H1 (cell line): ENCODE measurements around the gene MZF1. TPM values are rescaled to one million over a fixed set of nuclear protein-coding genes. Genes with fewer than 3 reads are reported as not detected.

Experiments
- CTCF ChIA-PET: fragments of 300-600 bp; sonication (Branson Sonifier 250); formaldehyde crosslinking; loops from one replicate; lab custom pipeline; 2021; ENCODE audit not compliant: partially characterized antibody; lab: Charles Lee
- POLR2A ChIA-PET: fragments of 300-600 bp; sonication (Branson Sonifier 250); formaldehyde crosslinking; loops from one replicate; lab custom pipeline; 2021; ENCODE audit warnings: inconsistent platforms; ENCODE audit not compliant: partially characterized antibody; lab: Charles Lee
- DNase-seq, 2 experiments: peaks; one replicate each; pipeline versions ENCODE4 v3.0.0 to v3.0.0-alpha.2; 2010 to 2022; ENCODE audit warnings: low spot score in 2 of 2, low read depth in 1 of 2, mixed read lengths in 1 of 2
- FAIRE-seq: peaks from 2 replicates; lab custom pipeline; 2011; peaks lifted over from hg19 to GRCh38; lab: Jason Lieb, UNC
- H2AFZ ChIP-seq: 2 replicates; pipeline ENCODE4 v1.8.1; 2012; ENCODE audit warnings: low read length, inconsistent platforms
- H2AK5ac ChIP-seq: 2 replicates; pipeline ENCODE4 v1.6.1; 2013; ENCODE audit warnings: low read depth, low read length
- H2BK120ac ChIP-seq: replicated peaks from 2 replicates; pipeline ENCODE3; 2013; ENCODE audit warnings: low read depth, low read length, inconsistent platforms
- H2BK12ac ChIP-seq: 2 replicates; pipeline ENCODE4 v1.6.1; 2013; ENCODE audit warnings: low read depth, low read length
- H2BK15ac ChIP-seq: 2 replicates; pipeline ENCODE4 v1.6.1; 2013; ENCODE audit warnings: low read length
- H2BK20ac ChIP-seq: 2 replicates; pipeline ENCODE4 v1.6.1; 2013; ENCODE audit warnings: low read length
- H2BK5ac ChIP-seq: 2 replicates; pipeline ENCODE4 v1.6.1; 2013; ENCODE audit warnings: low read depth, low read length
- H3K14ac ChIP-seq: 2 replicates; pipeline ENCODE4 v1.6.1; 2013; ENCODE audit warnings: inconsistent platforms; ENCODE audit not compliant: insufficient read length
- H3K18ac ChIP-seq: 2 replicates; pipeline ENCODE4 v1.6.1; 2013; ENCODE audit warnings: low read length; ENCODE audit errors: extremely low read depth
- H3K23ac ChIP-seq: 2 replicates; pipeline ENCODE4 v1.6.1; 2013; ENCODE audit warnings: inconsistent platforms; ENCODE audit not compliant: insufficient read length
- H3K23me2 ChIP-seq: 2 replicates; pipeline ENCODE4 v1.6.1; 2013; ENCODE audit warnings: low read depth, low read length
- H3K27ac ChIP-seq: 2 replicates; pipeline ENCODE4 v1.6.1; 2011; ENCODE audit warnings: low read depth, low read length, inconsistent platforms
- H3K27me3 ChIP-seq, 4 experiments: replicated peaks in 1 of 4; 1 replicate in 1 of 4; 2 replicates in 3 of 4; pipeline versions ENCODE4 v1.6.1 to v1.8.1; 2011 to 2013; ENCODE audit warnings: low read length in 3 of 4, mild to moderate bottlenecking in 3 of 4, inconsistent platforms in 2 of 4, mixed read lengths in 2 of 4, moderate library complexity in 1 of 4; ENCODE audit not compliant: control insufficient read depth in 3 of 4, insufficient read depth in 3 of 4; ENCODE audit errors: extremely low read depth in 1 of 4
- H3K36me3 ChIP-seq, 4 experiments: 2 replicates each; pipeline versions ENCODE4 v1.6.1 to v1.8.1; 2011 to 2013; ENCODE audit warnings: mild to moderate bottlenecking in 4 of 4, low read length in 3 of 4, moderate library complexity in 2 of 4, control low read depth in 1 of 4, inconsistent platforms in 1 of 4; ENCODE audit not compliant: insufficient read depth in 4 of 4, control insufficient read depth in 2 of 4
- H3K4ac ChIP-seq: replicated peaks from 2 replicates; pipeline ENCODE3; 2013; ENCODE audit warnings: low read length, low read depth, mixed read lengths, inconsistent platforms; ENCODE audit not compliant: insufficient read length
- H3K4me1 ChIP-seq, 4 experiments: replicated peaks in 1 of 4; 1 replicate in 1 of 4; 2 replicates in 3 of 4; pipeline versions ENCODE4 v1.6.1 to v1.8.1; 2011 to 2013; ENCODE audit warnings: low read length in 3 of 4, inconsistent platforms in 2 of 4, mixed read lengths in 1 of 4; ENCODE audit not compliant: insufficient read depth in 4 of 4, control insufficient read depth in 3 of 4
- H3K4me2 ChIP-seq, 2 experiments: 2 replicates each; pipeline versions ENCODE4 v1.6.1 to v1.8.1; 2011 to 2013; ENCODE audit warnings: low read depth in 2 of 2, low read length in 2 of 2, control low read depth in 1 of 2, inconsistent platforms in 1 of 2, mild to moderate bottlenecking in 1 of 2; ENCODE audit not compliant: insufficient read depth in 1 of 2
- H3K4me3 ChIP-seq, 4 experiments: fragments of 200-600, 300-600 bp in 1 of 4; sonication (generic), shearing (Covaris generic), sonication (Bioruptor Twin) in 1 of 4; 2 replicates each; pipeline versions ENCODE4 v1.5.1 to v1.8.1; 2011 to 2016; ENCODE audit warnings: low read length in 4 of 4, low read depth in 3 of 4, control low read depth in 2 of 4, inconsistent platforms in 2 of 4, mild to moderate bottlenecking in 2 of 4, mixed read lengths in 1 of 4, moderate library complexity in 1 of 4; ENCODE audit not compliant: insufficient read depth in 2 of 4; ENCODE audit errors: extremely low read depth in 1 of 4
- H3K56ac ChIP-seq: replicated peaks from 2 replicates; pipeline ENCODE3; 2013; ENCODE audit warnings: low read depth, mild to moderate bottlenecking, mixed read lengths, low read length, inconsistent platforms; ENCODE audit not compliant: insufficient read length
- H3K79me1 ChIP-seq: 2 replicates; pipeline ENCODE4 v1.6.1; 2013; ENCODE audit warnings: low read depth, low read length, control low read depth
- H3K79me2 ChIP-seq, 2 experiments: 2 replicates each; pipeline versions ENCODE4 v1.6.1 to v1.8.1; 2012 to 2013; ENCODE audit warnings: low read length in 2 of 2, mild to moderate bottlenecking in 2 of 2, inconsistent platforms in 1 of 2; ENCODE audit not compliant: insufficient read depth in 2 of 2, control insufficient read depth in 1 of 2
- H3K9ac ChIP-seq, 4 experiments: replicated peaks in 1 of 4; 1 replicate in 1 of 4; 2 replicates in 3 of 4; pipeline versions ENCODE4 v1.6.1 to v1.8.1; 2011 to 2013; ENCODE audit warnings: low read depth in 3 of 4, low read length in 3 of 4, control low read depth in 2 of 4, mild to moderate bottlenecking in 2 of 4, moderate library complexity in 2 of 4, inconsistent platforms in 1 of 4; ENCODE audit errors: extremely low read depth in 1 of 4
- H3K9me3 ChIP-seq, 2 experiments: 2 replicates each; pipeline versions ENCODE4 v1.6.1 to v1.8.1; 2012 to 2013; ENCODE audit warnings: mild to moderate bottlenecking in 2 of 2, moderate library complexity in 2 of 2, control low read depth in 1 of 2, inconsistent platforms in 1 of 2, low read depth in 1 of 2, low read length in 1 of 2, mixed read lengths in 1 of 2; ENCODE audit not compliant: insufficient read depth in 2 of 2
- H4K20me1 ChIP-seq, 2 experiments: replicated peaks in 1 of 2; 2 replicates each; pipeline versions ENCODE3 to v1.8.1; 2011 to 2013; ENCODE audit warnings: inconsistent platforms in 2 of 2, low read length in 2 of 2, mild to moderate bottlenecking in 1 of 2; ENCODE audit not compliant: insufficient read depth in 2 of 2, control insufficient read depth in 1 of 2
- H4K5ac ChIP-seq: 2 replicates; pipeline ENCODE4 v1.6.1; 2013; ENCODE audit warnings: low read length, low read depth, mixed read lengths, inconsistent platforms; ENCODE audit not compliant: insufficient read length
- H4K8ac ChIP-seq: 2 replicates; pipeline ENCODE4 v1.8.0; 2013; ENCODE audit warnings: mild to moderate bottlenecking, moderate library complexity, low read length, inconsistent platforms; ENCODE audit not compliant: insufficient read depth; ENCODE audit errors: extremely low read depth
- H4K91ac ChIP-seq: replicated peaks from 2 replicates; pipeline ENCODE3; 2013; ENCODE audit warnings: low read length, mixed read lengths, inconsistent platforms; ENCODE audit not compliant: insufficient read length
- ATF2 ChIP-seq: IDR thresholded peaks from 2 replicates; pipeline ENCODE4 v1.6.1; 2012; ENCODE audit warnings: low read length, inconsistent platforms
- EP300 ChIP-seq, 2 experiments: IDR thresholded peaks; 1 replicate in 1 of 2; 2 replicates in 1 of 2; pipeline ENCODE4 v1.6.1; 2011 to 2012; ENCODE audit warnings: low read depth in 2 of 2, low read length in 2 of 2, mild to moderate bottlenecking in 2 of 2, borderline replicate concordance in 1 of 2, inconsistent platforms in 1 of 2, moderate library complexity in 1 of 2
- KDM4A ChIP-seq: IDR thresholded peaks from one replicate; pipeline ENCODE4 v1.7.1; 2012; ENCODE audit warnings: low read depth, mild to moderate bottlenecking, moderate library complexity, low read length, inconsistent platforms; ENCODE audit not compliant: severe bottlenecking
- NANOG ChIP-seq: IDR thresholded peaks from 2 replicates; pipeline ENCODE4 v1.6.1; 2011; ENCODE audit warnings: low read length, low read depth, mild to moderate bottlenecking, inconsistent platforms; ENCODE audit not compliant: insufficient read depth, poor library complexity, severe bottlenecking
- RNF2 ChIP-seq: fragments of 200-900, 300-1000 bp; sonication (generic); IDR thresholded peaks from 2 replicates; pipeline ENCODE4 v1.7.1; 2016; ENCODE audit warnings: borderline replicate concordance, low read depth, mild to moderate bottlenecking, antibody characterized with exemption, low read length; ENCODE audit not compliant: poor library complexity, severe bottlenecking; ENCODE audit errors: missing control alignments
- TCF12 ChIP-seq: IDR thresholded peaks from 2 replicates; pipeline ENCODE4 v1.6.1; 2011; ENCODE audit warnings: low read depth, mild to moderate bottlenecking, low read length
- WGBS, 2 experiments: shearing (Covaris generic) in 1 of 2; methylation state at CpG; one replicate each; pipeline versions ENCODE4 v1.1.6 to v1.1.7; 2013 to 2015; ENCODE audit warnings: low lambda C conversion rate in 2 of 2, mixed read lengths in 2 of 2, inconsistent platforms in 1 of 2, low coverage in 1 of 2, missing lambda C conversion rate in 1 of 2; ENCODE audit not compliant: insufficient replicate concordance in 2 of 2, insufficient coverage in 1 of 2, insufficient read length in 1 of 2; ENCODE audit errors: extremely low coverage in 1 of 2, missing lambda C conversion rate in 1 of 2; 5-methylcytosine and 5-hydroxymethylcytosine counted together
- polyA plus RNA-seq, 7 experiments: library from polyadenylated mRNA; depleted of rRNA in 3 of 7; stranded (reverse) in 5 of 7; unstranded in 2 of 7; fragments of >200 nt in 5 of 7; fragments of 200-250 nt in 2 of 7; gene quantifications; 1 replicate in 5 of 7; 2 replicates in 1 of 7; 4 replicates in 1 of 7; pipeline versions ENCODE4 v1.2.1 to v1.2.3, GENCODE V29; 2011 to 2013; ENCODE audit warnings: missing spikeins in 2 of 7, mixed read lengths in 2 of 7
- total RNA-seq: library from RNA; stranded (reverse); fragmentation: NEBNext Ultra II Directional; extraction: Animal tissue kit (Norgen Biotek cat#: 25700); gene quantifications from 2 replicates; pipeline ENCODE4 v1.2.1, GENCODE V29; 2021
- TF ChIP-seq, protein P1 (sequence below): IDR thresholded peaks from 2 replicates; pipeline ENCODE4 v1.6.1; 2012; ENCODE audit warnings: inconsistent platforms

MZF1 gene
- total and polyA plus RNA-seq, 2 of the 8 experiments (the other 6 are each of a cell fraction or from before 2014, with no cell fraction given), result 15.2 to 25.0 TPM

- Histone ChIP-seq H3K4me1 (no peaks in the 10 kb centered on the region), H3K27ac (no peak overlapping the region), H4K5ac (no peak overlapping the region), H2AFZ (no peak overlapping the region), H3K4ac (no peak overlapping the region), H4K8ac (no peak overlapping the region), H3K23ac (no peak overlapping the region), H3K4me2 (no peak overlapping the region), H2BK12ac (no peak overlapping the region; the same call in 1 of the 2 replicates), H3K79me1 (no peaks in the 10 kb centered on the region), H3K36me3 (no peaks in the 10 kb centered on the region), H3K18ac (no peak overlapping the region), H3K56ac (no peak overlapping the region), H4K91ac (no peak overlapping the region), H3K14ac (no peak overlapping the region), H2BK5ac (no peak overlapping the region), H3K9me3 (no peaks in the 10 kb centered on the region), H3K27me3 (peaks cover 0 to 4% (median 0%) of the 10 kb centered on the region in 4 experiments; a peak in 1 of 7 replicates), H2BK20ac (no peak overlapping the region), H2AK5ac (no peak overlapping the region), H3K79me2 (no peaks in the 10 kb centered on the region), H3K9ac (no peak overlapping the region), H4K20me1 (no peaks in the 10 kb centered on the region), H3K4me3 (no peak overlapping the region), H2BK120ac (no peak overlapping the region), H3K23me2 (no peaks in the 10 kb centered on the region), H2BK15ac (no peak overlapping the region)
- ChIA-PET CTCF (interaction anchor here (0.7 to 1.7 kb wide), 2 partner anchors 11 to 50 kb away, joined by 4 to 15 read pairs; partner anchors contain the start of gene ZBTB45), POLR2A (interaction anchor here (1.3 to 21.3 kb wide), 9 partner anchors 10 to 23 kb away, joined by 3 to 650 read pairs (median 11); partner anchors contain the start of genes CHMP2A, TRIM28 and ZBTB45)
- FAIRE-seq (no peak), DNase-seq (no peak)
- 89% methylated on average over 10 of the region's 10 CpGs; no CpG with 5 or more reads in 1 of the 2 experiments for WGBS, 2 experiments
- no peak for TF ChIP-seq TCF12
- TF ChIP-seq EP300 (IDR thresholded peaks at IDR 0.05; ENCODE audit: borderline replicate concordance in 1 of 2, low read depth in 2 of 2, low read length in 2 of 2), result no peak
- TF ChIP-seq RNF2, result no peak
- TF ChIP-seq KDM4A, result no peak
- TF ChIP-seq, protein P1, sequence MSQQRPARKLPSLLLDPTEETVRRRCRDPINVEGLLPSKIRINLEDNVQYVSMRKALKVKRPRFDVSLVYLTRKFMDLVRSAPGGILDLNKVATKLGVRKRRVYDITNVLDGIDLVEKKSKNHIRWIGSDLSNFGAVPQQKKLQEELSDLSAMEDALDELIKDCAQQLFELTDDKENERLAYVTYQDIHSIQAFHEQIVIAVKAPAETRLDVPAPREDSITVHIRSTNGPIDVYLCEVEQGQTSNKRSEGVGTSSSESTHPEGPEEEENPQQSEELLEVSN, result no peak
- TF ChIP-seq NANOG, result no peak
- no peak for TF ChIP-seq ATF2
Measured at GRCh38 chr19:58531034-58531840, 41.9 kb downstream of the MZF1 start.
